NCI-H2081 treated with DMSO at 0.1 percent for 48 hours (cell line): ENCODE results near the gene KCTD1.

Experiments used
- DNase-seq: peaks from one replicate; lab custom pipeline; 2025; lab: John Stamatoyannopoulos, UW

Gene KCTD1

GRCh38 chr18:26425148-26425531 is 123.2 kb downstream of the KCTD1 start:
- no peak for DNase-seq

- DNase-seq, result no peak
Observed at GRCh38 chr18:26424428-26425147, 123.8 kb downstream of the KCTD1 start.

GRCh38 chr18:26422472-26423162 is 125.7 kb downstream of the KCTD1 start:
- no peak for DNase-seq

- DNase-seq, result no peak
Observed at GRCh38 chr18:26421931-26422330, 126.4 kb downstream of the KCTD1 start.

GRCh38 chr18:26421503-26421902 is 126.8 kb downstream of the KCTD1 start:
- no peak for DNase-seq

- DNase-seq, result no peak
Observed at GRCh38 chr18:26419746-26420145, 128.6 kb downstream of the KCTD1 start.

- DNase-seq, result no peak
Observed at GRCh38 chr18:26418225-26418624, 130.1 kb downstream of the KCTD1 start.

- no peak for DNase-seq
Observed at GRCh38 chr18:26417190-26417589, 131.2 kb downstream of the KCTD1 start.

GRCh38 chr18:26416652-26417150 is 131.7 kb downstream of the KCTD1 start:
- DNase-seq, result no peak

GRCh38 chr18:26415631-26416030 is 132.7 kb downstream of the KCTD1 start:
- DNase-seq, result no peak

- DNase-seq, result no peak
Observed at GRCh38 chr18:26414901-26415440, 133.4 kb downstream of the KCTD1 start.

GRCh38 chr18:26409091-26409490 is 139.3 kb downstream of the KCTD1 start:
- DNase-seq, result no peak

GRCh38 chr18:26407736-26408601 is 140.4 kb downstream of the KCTD1 start:
- DNase-seq, result no peak

- DNase-seq, result no peak
Observed at GRCh38 chr18:26406854-26407517, 141.4 kb downstream of the KCTD1 start.

- no peak for DNase-seq
Observed at GRCh38 chr18:26406324-26406723, 142.0 kb downstream of the KCTD1 start.

GRCh38 chr18:26405190-26405801 is 143.1 kb downstream of the KCTD1 start:
- DNase-seq, result no peak
